A549 (cell line): Measurements from ENCODE around the gene CSNK1D.

Source experiments
- CEBPB ChIP-seq, 2 experiments: fragments of >200 bp in 1 of 2; sonication (Bioruptor Twin) in 1 of 2; formaldehyde crosslinking in 1 of 2; IDR thresholded peaks; 2 replicates each; pipeline ENCODE4 v1.6.1; 2012 to 2016
- CHD2 ChIP-seq: fragments of 150-350 bp; IDR thresholded peaks from 2 replicates; pipeline ENCODE4 v1.6.1; 2014; ENCODE audit warnings: low read length; ENCODE audit not compliant: partially characterized antibody
- CHD4 ChIP-seq: fragments of 200-600 bp; sonication (generic); IDR thresholded peaks from 2 replicates; pipeline ENCODE4 v1.6.1; 2016; ENCODE audit warnings: antibody characterized with exemption, mild to moderate bottlenecking, borderline replicate concordance
- CTCF ChIP-seq: fragments of >200 bp; sonication (Bioruptor Twin); formaldehyde crosslinking; IDR thresholded peaks from 3 replicates; pipeline ENCODE4 v1.5.1; 2016
- EP300 ChIP-seq, 2 experiments: fragments of >200 bp; sonication (Bioruptor Twin); formaldehyde crosslinking; IDR thresholded peaks; 2 replicates in 1 of 2; 3 replicates in 1 of 2; pipeline ENCODE4 v1.6.1; 2016 to 2017
- HDAC2 ChIP-seq: fragments of 200-600 bp; sonication (generic); IDR thresholded peaks from 2 replicates; pipeline ENCODE4 v1.6.1; 2016
- JUN ChIP-seq, 2 experiments: fragments of >200 bp; sonication (Bioruptor Twin); formaldehyde crosslinking; IDR thresholded peaks; 2 replicates in 1 of 2; 3 replicates in 1 of 2; pipeline ENCODE4 v1.6.1; 2016 to 2017
- MAX ChIP-seq: IDR thresholded peaks from 2 replicates; pipeline ENCODE4 v1.6.1; 2012
- MAZ ChIP-seq: fragments of 150-350 bp; IDR thresholded peaks from 2 replicates; pipeline ENCODE4 v1.6.1; 2014; ENCODE audit warnings: antibody characterized with exemption, low read depth, low read length, borderline replicate concordance
- PBX3 ChIP-seq: IDR thresholded peaks from 2 replicates; pipeline ENCODE4 v1.6.1; 2012
- POLR2A ChIP-seq: IDR thresholded peaks from 2 replicates; pipeline ENCODE4 v1.6.1; 2012; ENCODE audit warnings: mild to moderate bottlenecking, low read length
- RARB ChIP-seq: fragments of 250-450 bp; sonication (Bioruptor Pico); IDR thresholded peaks from 2 replicates; pipeline ENCODE4 v1.8.0; 2021; ENCODE audit warnings: mild to moderate bottlenecking, moderate library complexity
- RCOR1 ChIP-seq: fragments of 150-350 bp; IDR thresholded peaks from 2 replicates; pipeline ENCODE4 v1.6.1; 2014; ENCODE audit warnings: antibody characterized with exemption, low read length, low read depth

GRCh38 chr17:82247182-82247823 is 26.2 kb downstream of the CSNK1D start:
- TF ChIP-seq CHD2 (no peak), CTCF (no peak), PBX3 (no peak), POLR2A (no peak), RCOR1 (no peak), MAZ (no peak), RARB (no peak), MAX (no peak), CEBPB (IDR thresholded peaks at IDR 0.05) (no peak), JUN (IDR thresholded peaks at IDR 0.05) (no peak), CHD4 (no peak), HDAC2 (no peak), EP300 (IDR thresholded peaks at IDR 0.05) (no peak)
